ENCODE results near the gene VCPKMT. TPM values are rescaled to one million over a fixed set of nuclear protein-coding genes. Genes with fewer than 3 reads are reported as not detected.

The VCPKMT gene
- total RNA-seq = 2.8 and 4.4 TPM in 2 replicates

GRCh38 chr14:50116181-50116956, at the start of gene VCPKMT:
VCPKMT (minus strand) TSS chr14:50116572; CDS start chr14:50116552, 20 bp downstream.

Other genes with a start within 250 kb of the VCPKMT start
- gene ARF6, start 223.5 kb downstream of the VCPKMT start, total RNA-seq = 72.2 and 76.8 TPM in 2 replicates
- gene SOS2, start 115.0 kb upstream of the VCPKMT start, total RNA-seq = 8.8 and 16.1 TPM in 2 replicates
- gene L2HGDH, start 195.7 kb upstream of the VCPKMT start, total RNA-seq = 2.5 and 8.0 TPM in 2 replicates
- 6.2 and 7.0 TPM in 2 replicates for gene DMAC2L, start 195.8 kb upstream of the VCPKMT start, total RNA-seq

Data from mesangial cell (primary cell).